ENCODE results near the gene TBC1D1.

Gene TBC1D1

GRCh38 chr4:37983951-37984350 lies 93.1 kb downstream of the TBC1D1 start:
- no peak overlapping the region for H3K4me3 ChIP-seq (ENCODE audit: low read depth, low read length)
- no peak for TF ChIP-seq CTCF (IDR thresholded peaks at IDR 0.05; ENCODE audit: low read depth, low read length)

- no peak for TF ChIP-seq CTCF (IDR thresholded peaks at IDR 0.05; ENCODE audit: low read depth, low read length)
- H3K4me3 ChIP-seq (ENCODE audit: low read depth, low read length): no peak overlapping the region
These were observed 94.9 kb downstream of the TBC1D1 start for GRCh38 chr4:37985730-37986275.

- no peak for TF ChIP-seq CTCF (IDR thresholded peaks at IDR 0.05; ENCODE audit: low read depth, low read length)
- no peak overlapping the region for H3K4me3 ChIP-seq (ENCODE audit: low read depth, low read length)
These were observed 97.8 kb downstream of the TBC1D1 start for GRCh38 chr4:37988670-37989069.

- TF ChIP-seq CTCF (IDR thresholded peaks at IDR 0.05; ENCODE audit: low read depth, low read length): no peak
- H3K4me3 ChIP-seq (ENCODE audit: low read depth, low read length): no peak overlapping the region
These were observed 98.7 kb downstream of the TBC1D1 start for GRCh38 chr4:37989398-37990260.

GRCh38 chr4:37990731-37991245 lies 99.9 kb downstream of the TBC1D1 start:
- no peak overlapping the region for H3K4me3 ChIP-seq (ENCODE audit: low read depth, low read length)

GRCh38 chr4:37991623-37992410 lies 100.9 kb downstream of the TBC1D1 start:
- H3K4me3 ChIP-seq (ENCODE audit: low read depth, low read length): no peak overlapping the region
- TF ChIP-seq CTCF (IDR thresholded peaks at IDR 0.05; ENCODE audit: low read depth, low read length): no peak

More at GRCh38 chr4:37990731-37991245, 99.9 kb downstream of the TBC1D1 start:
- TF ChIP-seq CTCF (IDR thresholded peaks at IDR 0.05; ENCODE audit: low read depth, low read length): no peak

Data from WI38 (cell line).